HG03108 (cell line): ENCODE measurements around the gene SPRED2.

Experiments used
- ATAC-seq: cut with Tn5 transposase; IDR thresholded peaks from one replicate; pipeline ENCODE4 v1.9.1; 2021; ENCODE audit warnings: moderate library complexity; ENCODE audit not compliant: unreplicated experiment

SPRED2 gene

GRCh38 chr2:65388051-65388531 is 44.3 kb downstream of the SPRED2 start:
- ATAC-seq: peak; percentile 74

- no peak for ATAC-seq
These were observed 45.4 kb downstream of the SPRED2 start for GRCh38 chr2:65386989-65387388.

GRCh38 chr2:65386344-65386743 is 46.1 kb downstream of the SPRED2 start:
- no peak for ATAC-seq

GRCh38 chr2:65383541-65384488 is 48.6 kb downstream of the SPRED2 start:
- ATAC-seq: no peak

- ATAC-seq: peak; percentile 63
These were observed 49.5 kb downstream of the SPRED2 start for GRCh38 chr2:65382776-65383357.

- ATAC-seq: no peak
These were observed 50.1 kb downstream of the SPRED2 start for GRCh38 chr2:65382323-65382722.

GRCh38 chr2:65381607-65382051 is 50.8 kb downstream of the SPRED2 start:
- ATAC-seq: no peak

GRCh38 chr2:65380255-65380654 is 52.1 kb downstream of the SPRED2 start:
- no peak for ATAC-seq

GRCh38 chr2:65379721-65380171 is 52.7 kb downstream of the SPRED2 start:
- no peak for ATAC-seq

GRCh38 chr2:65379223-65379622 is 53.2 kb downstream of the SPRED2 start:
- no peak for ATAC-seq

- ATAC-seq: no peak
These were observed 54.1 kb downstream of the SPRED2 start for GRCh38 chr2:65378290-65378689.

GRCh38 chr2:65377556-65378192 is 54.7 kb downstream of the SPRED2 start:
- peak; percentile 39 for ATAC-seq

GRCh38 chr2:65375723-65376122 is 56.7 kb downstream of the SPRED2 start:
- no peak for ATAC-seq

GRCh38 chr2:65374999-65375398 is 57.4 kb downstream of the SPRED2 start:
- ATAC-seq: no peak

GRCh38 chr2:65374575-65374974 is 57.8 kb downstream of the SPRED2 start:
- ATAC-seq: no peak

- ATAC-seq: no peak
These were observed 59.0 kb downstream of the SPRED2 start for GRCh38 chr2:65373365-65373918.

GRCh38 chr2:65372619-65373018 is 59.8 kb downstream of the SPRED2 start:
- ATAC-seq: no peak

- no peak for ATAC-seq
These were observed 61.3 kb downstream of the SPRED2 start for GRCh38 chr2:65371074-65371434.

- peak; percentile 54 for ATAC-seq
These were observed 61.9 kb downstream of the SPRED2 start for GRCh38 chr2:65370387-65371073.

GRCh38 chr2:65369980-65370379 is 62.4 kb downstream of the SPRED2 start:
- no peak for ATAC-seq

GRCh38 chr2:65369574-65369973 is 62.8 kb downstream of the SPRED2 start:
- ATAC-seq: no peak
